T-helper 17 cell (primary cell): Measurements from ENCODE around the gene MDGA2. TPM values are rescaled to one million over a fixed set of nuclear protein-coding genes. Genes with fewer than 3 reads are reported as not detected.
"Not testable (repeated sequence)": the region's sequence is repeated elsewhere in the genome, so short reads cannot be mapped to it uniquely, and the experiment has no call there.

ENCODE experiments used
- ATAC-seq: fragments of 150-1000 bp; cut with Tn5 transposase; 2 replicates; pipeline ENCODE4 v1.10.0; 2021; ENCODE audit warnings: mild to moderate bottlenecking, moderate library complexity
- DNase-seq, 3 donors: peaks; one replicate each; pipeline versions ENCODE4 v3.0.0 to v3.0.0-alpha.2; 2020 to 2021
- H3K9me3 ChIP-seq: one replicate; pipeline ENCODE4 v1.7.0; 2013; ENCODE audit warnings: low read length, mild to moderate bottlenecking; ENCODE audit not compliant: control insufficient read depth, poor library complexity, severe bottlenecking
- H3K27ac Mint-ChIP-seq: one replicate; pipeline ENCODE4 v1.8.0; 2022; ENCODE audit warnings: mild to moderate bottlenecking, moderate library complexity, mixed read lengths
- H3K27me3 Mint-ChIP-seq: one replicate; pipeline ENCODE4 v1.8.0; 2022; ENCODE audit warnings: mixed read lengths
- H3K36me3 Mint-ChIP-seq: one replicate; pipeline ENCODE4 v1.8.0; 2022; ENCODE audit warnings: low read depth, mixed read lengths
- H3K4me1 Mint-ChIP-seq: one replicate; pipeline ENCODE4 v1.8.0; 2022; ENCODE audit warnings: mild to moderate bottlenecking, mixed read lengths
- H3K4me3 Mint-ChIP-seq: one replicate; pipeline ENCODE4 v1.8.0; 2022; ENCODE audit warnings: mild to moderate bottlenecking, moderate library complexity, mixed read lengths
- total RNA-seq, 4 donors: library from RNA in 2 of 4; stranded (reverse) in 2 of 4; gene quantifications; one replicate each; pipeline ENCODE4 v1.2.3 and lab custom pipeline; 2022 to 2026

The MDGA2 gene
- total RNA-seq, 2 donors from 2014 or later = not detected

- ATAC-seq = no peak
- H3K4me1 Mint-ChIP-seq = no peaks in the 10 kb centered on the region
These were observed 464.1 kb downstream of the MDGA2 start for GRCh38 chr14:47211263-47211662.

GRCh38 chr14:47210099-47210498 lies 465.3 kb downstream of the MDGA2 start:
- no peak overlapping the region for H3K27ac Mint-ChIP-seq
- no peak overlapping the region for H3K4me3 Mint-ChIP-seq
- no peaks in the 10 kb centered on the region for H3K4me1 Mint-ChIP-seq
- no peaks in the 10 kb centered on the region for H3K27me3 Mint-ChIP-seq
- H3K36me3 Mint-ChIP-seq = no peaks in the 10 kb centered on the region
- no peak for ATAC-seq
- no peak for DNase-seq
- no peaks in the 10 kb centered on the region for H3K9me3 ChIP-seq

More at GRCh38 chr14:47211263-47211662, 464.1 kb downstream of the MDGA2 start:
- Mint-ChIP-seq H3K4me3 (no peak overlapping the region), H3K27ac (no peak overlapping the region), H3K36me3 (no peaks in the 10 kb centered on the region), H3K27me3 (no peaks in the 10 kb centered on the region)
- DNase-seq = no peak
- no peaks in the 10 kb centered on the region for H3K9me3 ChIP-seq

- no peak overlapping the region for H3K27ac Mint-ChIP-seq
- H3K9me3 ChIP-seq = no peaks in the 10 kb centered on the region
- no peak for DNase-seq
These were observed 467.0 kb downstream of the MDGA2 start for GRCh38 chr14:47208434-47208833.

GRCh38 chr14:47207617-47208016 lies 467.8 kb downstream of the MDGA2 start:
- H3K36me3 Mint-ChIP-seq = no peaks in the 10 kb centered on the region
- H3K9me3 ChIP-seq = no peaks in the 10 kb centered on the region
- ATAC-seq = no peak
- H3K27me3 Mint-ChIP-seq = no peaks in the 10 kb centered on the region
- DNase-seq = no peak
- H3K4me1 Mint-ChIP-seq = no peaks in the 10 kb centered on the region
- no peak overlapping the region for H3K4me3 Mint-ChIP-seq
- no peak overlapping the region for H3K27ac Mint-ChIP-seq

More at GRCh38 chr14:47208434-47208833, 467.0 kb downstream of the MDGA2 start:
- Mint-ChIP-seq H3K4me1 (no peaks in the 10 kb centered on the region), H3K36me3 (no peaks in the 10 kb centered on the region), H3K4me3 (no peak overlapping the region), H3K27me3 (no peaks in the 10 kb centered on the region)
- no peak for ATAC-seq

GRCh38 chr14:47200740-47201139 lies 474.7 kb downstream of the MDGA2 start:
- H3K36me3 Mint-ChIP-seq = no peaks in the 10 kb centered on the region
- no peaks in the 10 kb centered on the region for H3K9me3 ChIP-seq
- no peak for ATAC-seq
- DNase-seq = no peak
- H3K4me3 Mint-ChIP-seq = no peak overlapping the region
- H3K27me3 Mint-ChIP-seq = no peaks in the 10 kb centered on the region
- no peak overlapping the region for H3K27ac Mint-ChIP-seq
- H3K4me1 Mint-ChIP-seq = no peaks in the 10 kb centered on the region

- no peaks in the 10 kb centered on the region for H3K9me3 ChIP-seq
- DNase-seq = no peak
- no peak for ATAC-seq
- H3K4me1 Mint-ChIP-seq = no peaks in the 10 kb centered on the region
- H3K27me3 Mint-ChIP-seq = no peaks in the 10 kb centered on the region
- no peak overlapping the region for H3K27ac Mint-ChIP-seq
- H3K4me3 Mint-ChIP-seq = no peak overlapping the region
- H3K36me3 Mint-ChIP-seq = no peaks in the 10 kb centered on the region
These were observed 479.8 kb downstream of the MDGA2 start for GRCh38 chr14:47195582-47195981.

GRCh38 chr14:47194055-47194454 lies 481.4 kb downstream of the MDGA2 start:
- Mint-ChIP-seq H3K4me1 (no peaks in the 10 kb centered on the region), H3K27ac (no peak overlapping the region), H3K27me3 (no peaks in the 10 kb centered on the region), H3K36me3 (no peaks in the 10 kb centered on the region), H3K4me3 (no peak overlapping the region)
- no peaks in the 10 kb centered on the region for H3K9me3 ChIP-seq
- DNase-seq = no peak
- ATAC-seq = no peak

- not testable (repeated sequence) for H3K27me3 Mint-ChIP-seq, H3K4me3 Mint-ChIP-seq, ATAC-seq, H3K36me3 Mint-ChIP-seq, H3K9me3 ChIP-seq, H3K27ac Mint-ChIP-seq, H3K4me1 Mint-ChIP-seq, DNase-seq
These were observed 483.2 kb downstream of the MDGA2 start for GRCh38 chr14:47192203-47192602.

GRCh38 chr14:47191700-47192099 lies 483.7 kb downstream of the MDGA2 start:
- Mint-ChIP-seq H3K36me3 (no peaks in the 10 kb centered on the region), H3K27me3 (no peaks in the 10 kb centered on the region), H3K4me3 (no peak overlapping the region), H3K27ac (no peak overlapping the region), H3K4me1 (no peaks in the 10 kb centered on the region)
- ATAC-seq = no peak
- H3K9me3 ChIP-seq = no peaks in the 10 kb centered on the region
- no peak for DNase-seq

GRCh38 chr14:47189911-47190484 lies 485.4 kb downstream of the MDGA2 start:
- no peak overlapping the region for H3K27ac Mint-ChIP-seq
- ATAC-seq (no peak), DNase-seq (no peak)
- H3K27me3 Mint-ChIP-seq = no peaks in the 10 kb centered on the region
- H3K36me3 Mint-ChIP-seq = no peaks in the 10 kb centered on the region
- no peaks in the 10 kb centered on the region for H3K4me1 Mint-ChIP-seq
- H3K4me3 Mint-ChIP-seq = no peak overlapping the region
- no peaks in the 10 kb centered on the region for H3K9me3 ChIP-seq

- H3K27me3 Mint-ChIP-seq = no peaks in the 10 kb centered on the region
- DNase-seq = no peak
- H3K4me1 Mint-ChIP-seq = no peaks in the 10 kb centered on the region
- no peak overlapping the region for H3K4me3 Mint-ChIP-seq
- no peaks in the 10 kb centered on the region for H3K36me3 Mint-ChIP-seq
- no peak overlapping the region for H3K27ac Mint-ChIP-seq
- no peaks in the 10 kb centered on the region for H3K9me3 ChIP-seq
- ATAC-seq = no peak
These were observed 488.9 kb downstream of the MDGA2 start for GRCh38 chr14:47186486-47186885.

GRCh38 chr14:47179906-47180305 lies 495.5 kb downstream of the MDGA2 start:
- Mint-ChIP-seq H3K4me3 (no peak overlapping the region), H3K27me3 (no peaks in the 10 kb centered on the region), H3K27ac (no peak overlapping the region), H3K36me3 (no peaks in the 10 kb centered on the region), H3K4me1 (no peaks in the 10 kb centered on the region)
- H3K9me3 ChIP-seq = no peaks in the 10 kb centered on the region
- DNase-seq (no peak), ATAC-seq (no peak)

GRCh38 chr14:47171896-47172295 lies 503.5 kb downstream of the MDGA2 start:
- H3K4me1 Mint-ChIP-seq, H3K9me3 ChIP-seq, DNase-seq, H3K27me3 Mint-ChIP-seq, H3K4me3 Mint-ChIP-seq, ATAC-seq, H3K27ac Mint-ChIP-seq, H3K36me3 Mint-ChIP-seq: not testable (repeated sequence)

GRCh38 chr14:47167402-47167801 lies 508.0 kb downstream of the MDGA2 start:
- ATAC-seq (no peak), DNase-seq (no peak)
- H3K36me3 Mint-ChIP-seq = no peaks in the 10 kb centered on the region
- H3K27me3 Mint-ChIP-seq = no peaks in the 10 kb centered on the region
- H3K9me3 ChIP-seq = no peaks in the 10 kb centered on the region
- H3K4me1 Mint-ChIP-seq = no peaks in the 10 kb centered on the region
- no peak overlapping the region for H3K27ac Mint-ChIP-seq
- H3K4me3 Mint-ChIP-seq = no peak overlapping the region
